Neural cell (in vitro differentiated cells): ENCODE data around the gene RTP2. TPM values are rescaled to one million over a fixed set of nuclear protein-coding genes. Genes with fewer than 3 reads are reported as not detected.

ENCODE experiments used
- H2AFZ ChIP-seq: fragments of 200-600, 300-800 bp; sonication (generic), shearing (Covaris generic); 2 replicates; pipeline ENCODE4 v1.6.0; 2014; ENCODE audit warnings: low read depth, mild to moderate bottlenecking, antibody characterized with exemption, low read length, moderate library complexity
- H3F3A ChIP-seq: fragments of 200-600 bp; shearing (Covaris generic); 2 replicates; pipeline ENCODE4 v1.6.1; 2016; ENCODE audit warnings: mild to moderate bottlenecking, moderate library complexity, mixed read lengths, antibody characterized with exemption, low read length; ENCODE audit not compliant: insufficient read depth, poor library complexity, severe bottlenecking
- H3K27ac ChIP-seq: fragments of 200-600, 300-800 bp; sonication (generic), shearing (Covaris generic); 2 replicates; pipeline ENCODE4 v1.5.1; 2014; ENCODE audit warnings: mild to moderate bottlenecking, low read length, moderate library complexity
- H3K27me3 ChIP-seq: fragments of 300-800, 200-600 bp; sonication (generic), shearing (Covaris generic); 2 replicates; pipeline ENCODE4 v1.6.0; 2014; ENCODE audit warnings: mild to moderate bottlenecking, low read depth, low read length, moderate library complexity; ENCODE audit not compliant: insufficient read depth
- H3K36me3 ChIP-seq: fragments of 300-800, 200-600 bp; sonication (generic), shearing (Covaris generic); 2 replicates; pipeline ENCODE4 v1.5.1; 2014; ENCODE audit warnings: mild to moderate bottlenecking, antibody characterized with exemption, low read length, moderate library complexity; ENCODE audit not compliant: insufficient read depth
- H3K4me2 ChIP-seq: fragments of 300-800, 200-600 bp; sonication (generic), shearing (Covaris generic); 2 replicates; pipeline ENCODE4 v1.6.0; 2014; ENCODE audit warnings: mild to moderate bottlenecking, low read length
- H3K4me3 ChIP-seq: fragments of 300-800, 200-600 bp; sonication (generic), shearing (Covaris generic); 2 replicates; pipeline ENCODE4 v1.5.1; 2014; ENCODE audit warnings: mild to moderate bottlenecking, low read length, moderate library complexity
- H3K79me2 ChIP-seq: fragments of 200-600 bp; shearing (Covaris generic); replicated peaks from 2 replicates; pipeline ENCODE4 v1.6.0; 2014; ENCODE audit warnings: mild to moderate bottlenecking, low read length, moderate library complexity; ENCODE audit not compliant: insufficient read depth
- H3K9ac ChIP-seq: fragments of 300-800, 200-600 bp; sonication (generic), shearing (Covaris generic); 2 replicates; pipeline ENCODE4 v1.6.1; 2016; ENCODE audit warnings: mild to moderate bottlenecking, low read length, mixed read lengths
- H3K9me2 ChIP-seq: fragments of 200-600 bp; shearing (Covaris generic); 2 replicates; pipeline ENCODE4 v1.6.1; 2016; ENCODE audit warnings: mild to moderate bottlenecking, low read length, mixed read lengths; ENCODE audit not compliant: insufficient read depth
- H3K9me3 ChIP-seq: fragments of 200-600, 300-800 bp; sonication (generic), shearing (Covaris generic); 2 replicates; pipeline ENCODE4 v1.6.1; 2016; ENCODE audit warnings: mild to moderate bottlenecking, mixed run types, low read length, moderate library complexity, mixed read lengths
- H4K20me1 ChIP-seq: fragments of 200-600 bp; shearing (Covaris generic); 2 replicates; pipeline ENCODE4 v1.6.1; 2016; ENCODE audit warnings: mild to moderate bottlenecking, mixed run types; ENCODE audit not compliant: insufficient read depth
- CTCF ChIP-seq: fragments of 450-650 bp; IDR thresholded peaks from 2 replicates; pipeline ENCODE4 v1.5.1; 2014; ENCODE audit warnings: antibody characterized with exemption, mild to moderate bottlenecking, moderate library complexity; ENCODE audit not compliant: poor library complexity, severe bottlenecking
- EP300 ChIP-seq: fragments of 450-650 bp; conservative IDR thresholded peaks from 2 replicates; pipeline ENCODE4 v1.6.1; 2014; ENCODE audit warnings: antibody characterized with exemption, mild to moderate bottlenecking, moderate library complexity; ENCODE audit not compliant: poor library complexity, severe bottlenecking
- EZH2 ChIP-seq: fragments of 200-600, 300-800 bp; shearing (Covaris generic), sonication (generic); IDR thresholded peaks from 2 replicates; pipeline ENCODE4 v1.6.1; 2014; ENCODE audit warnings: antibody characterized with exemption, low read length, borderline replicate concordance, mild to moderate bottlenecking; ENCODE audit not compliant: insufficient read depth, poor library complexity, severe bottlenecking
- MXI1 ChIP-seq: fragments of 450-650 bp; conservative IDR thresholded peaks from 2 replicates; pipeline ENCODE4 v1.6.1; 2014; ENCODE audit warnings: antibody characterized with exemption, mild to moderate bottlenecking; ENCODE audit not compliant: poor library complexity, severe bottlenecking
- POLR2AphosphoS5 ChIP-seq: IDR thresholded peaks from 2 replicates; pipeline ENCODE4 v1.6.1; 2012
- RAD21 ChIP-seq: fragments of 450-650 bp; conservative IDR thresholded peaks from 2 replicates; pipeline ENCODE4 v1.6.1; 2014; ENCODE audit warnings: antibody characterized with exemption, mild to moderate bottlenecking, moderate library complexity
- REST ChIP-seq: IDR thresholded peaks from 2 replicates; pipeline ENCODE4 v1.6.1; 2012; ENCODE audit warnings: borderline replicate concordance
- SMC3 ChIP-seq: fragments of 450-650 bp; conservative IDR thresholded peaks from 2 replicates; pipeline ENCODE4 v1.6.1; 2014; ENCODE audit warnings: antibody characterized with exemption, mild to moderate bottlenecking, moderate library complexity; ENCODE audit not compliant: poor library complexity
- TAF1 ChIP-seq: IDR thresholded peaks from 2 replicates; pipeline ENCODE4 v1.6.1; 2012; ENCODE audit warnings: low read depth
- polyA plus RNA-seq: library from polyadenylated mRNA; depleted of rRNA; stranded (reverse); fragments of >200 nt; gene quantifications from 2 replicates; pipeline ENCODE4 v1.2.3, GENCODE V29; 2014

RTP2 gene
- polyA plus RNA-seq, 1 donor from 2014 or later = not detected

- no peak overlapping the region for H3K9ac ChIP-seq
- no peak overlapping the region for H3K27ac ChIP-seq
- no peaks in the 10 kb centered on the region for H3F3A ChIP-seq
- H3K79me2 ChIP-seq = no peaks in the 10 kb centered on the region
- H3K27me3 ChIP-seq = peaks cover 1% of the 10 kb centered on the region
- H3K9me3 ChIP-seq = no peaks in the 10 kb centered on the region
- H3K36me3 ChIP-seq = no peaks in the 10 kb centered on the region
- no peak overlapping the region for H2AFZ ChIP-seq
- TF ChIP-seq EP300 (no peak), SMC3 (peak; percentile 97), CTCF (peak; percentile 94), RAD21 (peak; percentile 94)
- H4K20me1 ChIP-seq = no peaks in the 10 kb centered on the region
- no peaks in the 10 kb centered on the region for H3K9me2 ChIP-seq
- no peak overlapping the region for H3K4me3 ChIP-seq
- H3K4me2 ChIP-seq = no peak overlapping the region
Measured at GRCh38 chr3:187679638-187680396, 22.5 kb downstream of the RTP2 start.

GRCh38 chr3:187678726-187679268 is 23.6 kb downstream of the RTP2 start:
- peaks cover 7% of the 10 kb centered on the region for H3K27me3 ChIP-seq
- H3K9me3 ChIP-seq = no peaks in the 10 kb centered on the region
- TF ChIP-seq EZH2 (no peak), MXI1 (no peak), CTCF (peak; percentile 86), SMC3 (peak; percentile 97), EP300 (no peak), RAD21 (peak; percentile 93)
- H3F3A ChIP-seq = no peaks in the 10 kb centered on the region
- no peak overlapping the region for H3K4me2 ChIP-seq
- no peak overlapping the region for H3K27ac ChIP-seq
- no peaks in the 10 kb centered on the region for H3K36me3 ChIP-seq
- no peaks in the 10 kb centered on the region for H3K79me2 ChIP-seq
- H3K4me3 ChIP-seq = no peak overlapping the region
- no peak overlapping the region for H3K9ac ChIP-seq
- no peak overlapping the region for H2AFZ ChIP-seq
- no peaks in the 10 kb centered on the region for H3K9me2 ChIP-seq
- no peaks in the 10 kb centered on the region for H4K20me1 ChIP-seq

- H3K27me3 ChIP-seq = peaks cover 15% of the 10 kb centered on the region
- no peaks in the 10 kb centered on the region for H3K79me2 ChIP-seq
- H3F3A ChIP-seq = no peaks in the 10 kb centered on the region
- H3K27ac ChIP-seq = no peak overlapping the region
- no peaks in the 10 kb centered on the region for H3K9me2 ChIP-seq
- no peak for TF ChIP-seq TAF1
- no peak for TF ChIP-seq POLR2AphosphoS5
- no peak for TF ChIP-seq RAD21
- no peak for TF ChIP-seq MXI1
- TF ChIP-seq EZH2 = no peak
- no peak for TF ChIP-seq CTCF
- no peak for TF ChIP-seq REST
- no peak for TF ChIP-seq EP300
- TF ChIP-seq SMC3 = no peak
- H3K4me2 ChIP-seq = no peak overlapping the region
- H3K36me3 ChIP-seq = no peaks in the 10 kb centered on the region
- H4K20me1 ChIP-seq = no peaks in the 10 kb centered on the region
- H2AFZ ChIP-seq = no peak overlapping the region
- H3K4me3 ChIP-seq = no peak overlapping the region
- no peak overlapping the region for H3K9ac ChIP-seq
- no peaks in the 10 kb centered on the region for H3K9me3 ChIP-seq
Measured at GRCh38 chr3:187677604-187678003, 24.8 kb downstream of the RTP2 start.
